GM19463 (cell line): ENCODE data around the gene DRD2.

ENCODE experiments used
- ATAC-seq: cut with Tn5 transposase; IDR thresholded peaks from one replicate; pipeline ENCODE4 v1.9.1; 2021; ENCODE audit warnings: mild to moderate bottlenecking, moderate library complexity; ENCODE audit not compliant: unreplicated experiment

DRD2 gene

GRCh38 chr11:113377681-113378412 lies 97.4 kb downstream of the DRD2 start:
- no peak for ATAC-seq

GRCh38 chr11:113376156-113376555 lies 99.0 kb downstream of the DRD2 start:
- no peak for ATAC-seq

GRCh38 chr11:113375402-113375801 lies 99.8 kb downstream of the DRD2 start:
- no peak for ATAC-seq

- ATAC-seq = no peak
Measured at GRCh38 chr11:113373981-113374560, 101.1 kb downstream of the DRD2 start.

GRCh38 chr11:113373306-113373705 lies 101.9 kb downstream of the DRD2 start:
- ATAC-seq = no peak

- ATAC-seq = no peak
Measured at GRCh38 chr11:113372309-113372708, 102.9 kb downstream of the DRD2 start.

- ATAC-seq = no peak
Measured at GRCh38 chr11:113370634-113371033, 104.6 kb downstream of the DRD2 start.

GRCh38 chr11:113369411-113369810 lies 105.8 kb downstream of the DRD2 start:
- no peak for ATAC-seq

- no peak for ATAC-seq
Measured at GRCh38 chr11:113365895-113366294, 109.3 kb downstream of the DRD2 start.

GRCh38 chr11:113363996-113364641 lies 111.1 kb downstream of the DRD2 start:
- no peak for ATAC-seq

GRCh38 chr11:113363406-113363805 lies 111.8 kb downstream of the DRD2 start:
- ATAC-seq = no peak
